HG03521 (cell line): ENCODE results near the gene PKNOX1.
"Not testable (repeated sequence)": the region's sequence is repeated elsewhere in the genome, so short reads cannot be mapped to it uniquely, and the experiment has no call there.

Experiments used
- ATAC-seq: cut with Tn5 transposase; IDR thresholded peaks from one replicate; pipeline ENCODE4 v1.9.1; 2021; ENCODE audit warnings: mild to moderate bottlenecking, moderate library complexity; ENCODE audit not compliant: unreplicated experiment

PKNOX1 gene

GRCh38 chr21:42949094-42949755 is 25.1 kb upstream of the PKNOX1 start:
- not testable (repeated sequence) for ATAC-seq

DNA sequence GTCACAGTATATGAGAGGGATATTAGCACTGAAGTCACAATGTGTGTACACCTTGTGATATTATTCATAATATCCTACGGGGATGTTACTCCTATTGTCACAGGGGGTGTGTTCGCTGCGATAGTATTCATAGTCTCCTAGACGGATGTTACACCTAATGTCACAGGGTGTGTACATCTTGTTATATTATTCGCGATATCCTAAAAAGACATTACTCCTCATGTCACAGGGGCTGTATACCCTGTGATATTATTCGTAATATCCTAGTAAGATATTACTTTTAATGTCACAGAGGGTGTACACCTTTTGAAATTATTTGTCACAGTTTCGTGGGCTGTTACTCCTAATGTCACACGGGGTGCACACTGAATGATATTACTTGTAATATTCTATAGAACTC is 23.2 kb upstream of the PKNOX1 start:
- ATAC-seq, result not testable (repeated sequence)

- peak; percentile 100 for ATAC-seq
Observed at GRCh38 chr21:42956824-42957630, 17.3 kb upstream of the PKNOX1 start.

- not testable (repeated sequence) for ATAC-seq
Observed at GRCh38 chr21:42958122-42958521, 16.2 kb upstream of the PKNOX1 start.

DNA sequence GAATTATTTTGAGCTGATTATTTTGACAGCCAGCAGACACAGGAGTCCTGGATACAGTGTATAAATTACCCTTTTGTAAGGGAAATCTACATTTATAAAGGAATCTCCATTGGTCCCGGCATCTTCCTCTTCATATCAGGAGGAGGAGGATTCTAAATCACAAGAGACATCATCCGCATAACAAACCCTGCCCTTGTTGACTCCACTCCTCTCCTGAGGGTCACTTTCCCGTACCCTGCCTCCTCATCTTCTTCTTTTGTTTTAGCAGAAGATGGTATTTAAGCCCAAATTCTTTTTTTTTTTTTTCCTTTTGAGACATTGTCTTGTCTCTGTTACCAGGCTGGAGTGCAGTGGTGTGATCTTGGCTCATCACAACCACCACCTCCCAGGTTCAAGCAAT is 14.6 kb upstream of the PKNOX1 start:
- no peak for ATAC-seq

GRCh38 chr21:42962380-42963007 is 11.9 kb upstream of the PKNOX1 start:
- ATAC-seq, result no peak

GRCh38 chr21:42964086-42964485 is 10.3 kb upstream of the PKNOX1 start:
- ATAC-seq, result no peak

DNA sequence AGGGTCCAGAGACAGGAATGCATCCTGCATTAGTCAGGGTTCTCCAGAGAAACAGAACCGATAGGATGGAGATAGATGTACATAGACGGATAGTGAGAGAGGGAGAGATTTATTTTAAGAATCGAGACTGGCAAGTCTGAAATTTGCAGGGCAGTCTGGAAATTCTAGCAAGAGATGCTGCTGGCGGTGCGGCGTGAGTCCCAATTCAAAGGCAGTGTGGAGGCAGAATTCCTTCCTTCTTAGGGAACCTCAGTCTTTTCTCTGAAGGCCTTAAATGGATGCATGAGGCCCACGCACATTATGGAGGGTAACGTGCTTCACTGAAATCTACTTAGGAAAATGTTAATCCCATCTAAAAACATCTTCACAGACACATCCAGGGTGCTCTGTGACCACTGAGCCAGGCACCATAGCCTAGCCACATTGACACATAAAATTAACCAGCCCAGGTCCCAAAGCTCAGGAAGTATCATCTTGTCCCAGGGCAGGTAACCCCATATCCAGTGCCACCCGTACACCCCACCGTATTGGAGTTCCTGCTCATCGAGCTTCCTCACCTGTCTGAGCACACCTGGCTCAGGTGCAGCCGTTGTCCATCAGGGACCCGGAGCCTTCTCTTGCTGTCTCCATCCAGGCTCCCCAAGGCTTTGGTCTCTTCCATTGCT is 9.7 kb upstream of the PKNOX1 start:
- no peak for ATAC-seq

DNA sequence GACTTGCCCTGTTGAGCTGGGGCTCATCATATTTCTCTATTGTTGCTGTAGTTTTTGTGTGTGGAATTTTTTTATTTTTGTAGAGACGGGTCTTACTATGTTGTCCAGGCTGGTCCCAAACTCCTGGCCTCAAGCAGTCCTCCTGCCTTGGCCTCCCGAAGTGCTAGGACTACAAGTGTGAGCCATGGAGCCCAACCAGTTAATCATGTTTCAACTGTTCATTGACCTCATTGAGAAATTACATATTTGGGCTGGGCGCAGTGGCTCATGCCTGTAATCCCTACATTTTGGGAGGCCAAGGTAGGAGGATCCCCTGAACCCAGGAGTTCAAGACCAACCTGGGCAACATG is 9.2 kb upstream of the PKNOX1 start:
- no peak for ATAC-seq

GRCh38 chr21:42967616-42968015 is 6.7 kb upstream of the PKNOX1 start:
- not testable (repeated sequence) for ATAC-seq

- ATAC-seq, result no peak
Observed at GRCh38 chr21:42969193-42969600, 5.2 kb upstream of the PKNOX1 start.

GRCh38 chr21:42970946-42971653 is 3.3 kb upstream of the PKNOX1 start:
- no peak for ATAC-seq

DNA sequence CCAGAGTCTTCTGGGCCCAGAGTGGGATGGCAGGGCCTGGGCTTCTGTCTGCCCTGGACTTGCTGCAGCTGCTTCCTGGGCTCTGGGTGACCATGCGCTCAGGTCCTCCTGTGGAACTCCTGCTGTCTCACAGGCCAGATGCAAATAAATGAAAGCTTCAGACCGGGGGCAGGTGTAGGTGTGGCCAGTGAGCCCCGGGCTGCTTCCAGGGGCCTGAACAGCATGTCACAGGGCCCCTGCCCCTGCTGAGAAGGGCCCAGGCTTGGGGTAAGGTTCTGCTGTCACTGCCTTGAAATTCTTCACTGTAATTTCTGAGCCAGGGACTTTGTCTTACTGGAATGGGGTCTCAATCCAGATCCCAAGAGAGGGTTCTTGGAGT is 2.5 kb upstream of the PKNOX1 start:
- ATAC-seq, result no peak

- ATAC-seq, result no peak
Observed at GRCh38 chr21:42973309-42973990, 912 bp upstream of the PKNOX1 start.

DNA sequence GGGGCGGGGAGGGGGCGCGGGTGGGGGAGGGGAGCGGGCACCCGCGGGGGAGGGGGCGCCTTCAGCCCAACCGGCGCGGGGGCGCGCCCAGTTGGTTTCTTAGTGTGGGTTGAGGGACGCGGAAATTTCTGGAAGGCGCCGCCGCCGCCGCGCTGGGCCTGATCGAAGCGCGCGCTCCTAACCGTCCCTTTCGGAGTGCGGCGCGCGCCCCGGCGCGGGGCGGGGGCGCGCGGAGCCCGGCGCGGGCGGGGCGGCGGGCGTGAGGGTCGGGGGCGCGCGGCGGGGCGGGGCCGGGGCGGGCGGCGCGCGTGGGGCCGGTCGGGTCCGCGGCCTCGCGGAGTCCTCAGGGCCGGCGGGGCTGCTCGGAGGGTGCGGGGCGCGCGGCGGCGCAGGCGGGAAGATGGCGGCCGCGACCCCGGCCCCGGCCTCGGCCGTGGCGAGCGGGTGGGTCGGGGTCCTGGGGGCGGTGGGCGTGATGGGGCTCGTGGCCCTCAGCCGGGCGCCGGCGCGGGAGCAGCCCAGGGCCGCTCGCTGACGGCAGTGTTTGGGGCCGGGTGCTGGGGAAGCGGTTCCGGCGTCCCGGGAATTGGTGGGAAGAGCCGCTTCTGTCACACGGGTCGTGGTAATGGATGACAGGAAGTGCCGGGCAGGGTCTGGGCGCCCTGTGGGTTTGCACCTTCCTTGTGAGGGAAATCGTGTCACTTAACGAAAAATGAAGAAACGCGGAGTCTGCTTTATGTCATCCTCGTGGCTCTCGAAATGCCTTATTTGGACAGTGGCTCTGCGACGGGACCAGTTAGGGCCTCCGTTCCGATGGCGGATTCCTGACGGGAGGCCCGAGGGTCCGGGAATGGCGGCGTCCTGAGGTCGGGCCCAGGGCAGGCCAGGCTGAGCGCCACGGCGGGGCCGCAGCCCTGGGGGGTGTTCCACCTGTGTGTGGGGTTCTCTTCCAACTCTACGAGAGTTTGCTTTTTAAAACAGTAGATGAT is 764 bp downstream of the PKNOX1 start:
- peak; percentile 28 for ATAC-seq

DNA sequence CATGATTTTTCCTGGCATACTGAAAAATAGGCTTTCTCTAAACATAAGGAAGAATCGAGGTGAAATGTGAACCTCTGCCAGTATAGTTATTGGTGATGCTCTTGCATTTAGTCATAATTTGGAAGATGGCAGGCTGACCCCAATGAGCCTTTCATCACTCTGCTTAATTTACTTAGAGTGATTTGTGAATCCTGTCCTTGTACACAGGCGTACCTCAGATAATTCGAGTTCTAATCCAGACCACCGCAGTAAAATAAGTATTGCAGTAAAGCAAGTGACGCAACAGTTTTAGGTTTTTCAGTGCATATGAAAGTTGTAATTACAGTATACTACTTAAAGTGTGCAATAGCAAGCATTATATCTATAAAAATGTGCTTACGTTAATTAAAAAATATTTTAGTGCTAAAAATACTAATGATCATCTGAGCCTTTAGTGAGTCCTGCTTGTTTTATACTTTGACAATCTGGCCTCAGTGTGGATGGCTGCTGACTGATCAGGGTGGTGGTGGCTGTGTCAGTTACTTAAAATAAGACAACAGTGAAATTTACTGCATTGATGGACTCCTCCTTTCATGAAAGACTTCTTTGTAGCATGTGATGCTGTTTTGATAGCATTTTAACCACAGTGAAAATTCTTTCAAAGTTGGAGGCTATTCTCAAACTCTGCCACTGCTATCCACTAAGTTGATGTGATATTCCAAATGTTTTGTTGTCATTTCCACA is 1.7 kb downstream of the PKNOX1 start:
- ATAC-seq, result no peak

GRCh38 chr21:42980312-42981213 is 6.2 kb downstream of the PKNOX1 start:
- ATAC-seq, result no peak

- ATAC-seq, result no peak
Observed at GRCh38 chr21:42981214-42981523, 6.8 kb downstream of the PKNOX1 start.
